GM12878 (cell line): Measurements from ENCODE around the gene GLB1L. TPM values are rescaled to one million over a fixed set of nuclear protein-coding genes. Genes with fewer than 3 reads are reported as not detected.

Experiments used
- ATAC-seq: fragments of 200-7000 bp; cut with Tn5 transposase; 3 replicates; pipeline ENCODE4 v1.9.1; 2020; ENCODE audit warnings: mild to moderate bottlenecking, moderate library complexity
- BruUV-seq: library from RNA; stranded (reverse); fragments of 400-500 nt; replicated peaks from 2 replicates; lab custom pipeline; 2021; lab: Mats Ljungman, UMichigan
- CTCF ChIA-PET: fragments of 300-600 bp; sonication (Branson Sonifier 250); formaldehyde crosslinking; extraction: SDS; loops from one replicate; lab custom pipeline; 2021; ENCODE audit warnings: inconsistent platforms; lab: Yijun Ruan, JAX
- POLR2A ChIA-PET: fragments of 350-600 bp; formaldehyde crosslinking; extraction: SDS; loops from one replicate; lab custom pipeline; 2021; ENCODE audit warnings: inconsistent platforms; lab: Charles Lee
- RAD21 ChIA-PET: fragments of 300-600 bp; sonication (Branson Sonifier 250); formaldehyde crosslinking; loops from one replicate; lab custom pipeline; 2023; ENCODE audit warnings: antibody characterized with exemption; ENCODE audit not compliant: unreplicated experiment; lab: Charles Lee
- SMC1A ChIA-PET: fragments of 300-600 bp; sonication (Branson Sonifier 250); formaldehyde crosslinking; loops from one replicate; lab custom pipeline; 2023; ENCODE audit not compliant: unreplicated experiment, uncharacterized antibody; lab: Charles Lee
- DNase-seq: peaks from one replicate; pipeline ENCODE4 v3.0.0-alpha.2; 2011; ENCODE audit warnings: low read depth, low spot score
- FAIRE-seq: peaks from 3 replicates; lab custom pipeline; 2011; peaks lifted over from hg19 to GRCh38; lab: Jason Lieb, UNC
- H2AFZ ChIP-seq: 2 replicates; pipeline ENCODE4 v1.6.0; 2011; ENCODE audit warnings: low read depth, low read length, control low read depth; ENCODE audit not compliant: control insufficient read depth
- H3K27ac ChIP-seq: 2 replicates; pipeline ENCODE4 v1.5.1; 2011; ENCODE audit warnings: control low read depth; ENCODE audit not compliant: control insufficient read depth, insufficient read depth
- H3K27me3 ChIP-seq, 2 experiments: replicated peaks in 1 of 2; 2 replicates each; pipeline versions ENCODE4 v1.6.0 to v1.6.1; 2011; ENCODE audit warnings: low read length in 1 of 2; ENCODE audit not compliant: control insufficient read depth in 2 of 2, insufficient read depth in 2 of 2
- H3K36me3 ChIP-seq, 2 experiments: 2 replicates each; pipeline ENCODE4 v1.5.1; 2011; ENCODE audit warnings: low read length in 1 of 2; ENCODE audit not compliant: control insufficient read depth in 2 of 2, insufficient read depth in 2 of 2
- H3K4me1 ChIP-seq: 2 replicates; pipeline ENCODE4 v1.6.1; 2011; ENCODE audit warnings: mild to moderate bottlenecking, low read length, moderate library complexity, mixed read lengths; ENCODE audit not compliant: control insufficient read depth, insufficient read depth
- H3K4me2 ChIP-seq: 2 replicates; pipeline ENCODE4 v1.6.0; 2011; ENCODE audit warnings: control low read depth; ENCODE audit not compliant: control insufficient read depth, insufficient read depth
- H3K4me3 ChIP-seq: fragments of 200-600 bp; sonication (generic); 2 replicates; pipeline ENCODE4 v1.5.1; 2016
- H3K79me2 ChIP-seq: 2 replicates; pipeline ENCODE4 v1.6.0; 2011; ENCODE audit warnings: low read length; ENCODE audit not compliant: control insufficient read depth, insufficient read depth
- H3K9ac ChIP-seq: 2 replicates; pipeline ENCODE4 v1.8.0; 2011; ENCODE audit warnings: low read length, control low read depth, mixed read lengths; ENCODE audit not compliant: control insufficient read depth, insufficient read depth
- H3K9me3 ChIP-seq: replicated peaks from 3 replicates; pipeline ENCODE4 v1.5.1; 2011; ENCODE audit warnings: mild to moderate bottlenecking, low read length; ENCODE audit not compliant: control insufficient read depth, insufficient read depth
- H4K20me1 ChIP-seq: 2 replicates; pipeline ENCODE4 v1.6.0; 2011; ENCODE audit not compliant: control insufficient read depth, insufficient read depth
- CUX1 ChIP-seq: IDR thresholded peaks from 2 replicates; pipeline ENCODE4 v1.6.1; 2012; ENCODE audit warnings: improper control_type of control experiment, low read depth, low read length; ENCODE audit not compliant: insufficient replicate concordance
- JUND ChIP-seq: IDR thresholded peaks from 2 replicates; pipeline ENCODE4 v1.6.1; 2012; ENCODE audit warnings: low read depth, mild to moderate bottlenecking, low read length, improper control_type of control experiment, moderate library complexity
- MAX ChIP-seq: IDR thresholded peaks from 2 replicates; pipeline ENCODE4 v1.6.1; 2012; ENCODE audit warnings: low read depth, low read length, improper control_type of control experiment
- SMAD5 ChIP-seq: IDR thresholded peaks from 2 replicates; pipeline ENCODE4 v1.6.1; 2016; ENCODE audit warnings: antibody characterized with exemption, low read depth
- SMARCA5 ChIP-seq: fragments of 450-650 bp; IDR thresholded peaks from 2 replicates; pipeline ENCODE4 v1.6.1; 2017; ENCODE audit warnings: mild to moderate bottlenecking
- ZNF207 ChIP-seq: fragments of 450-650 bp; IDR thresholded peaks from 2 replicates; pipeline ENCODE4 v1.6.1; 2014; ENCODE audit warnings: antibody characterized with exemption, mild to moderate bottlenecking, borderline replicate concordance
- ZSCAN29 ChIP-seq: fragments of 450-650 bp; IDR thresholded peaks from 2 replicates; pipeline ENCODE4 v1.6.1; 2017; ENCODE audit warnings: mild to moderate bottlenecking, moderate library complexity
- WGBS: methylation state at CpG from one replicate; pipeline ENCODE4 v1.1.6; 2016; ENCODE audit warnings: low lambda C conversion rate; ENCODE audit not compliant: insufficient replicate concordance, insufficient coverage; ENCODE audit errors: missing lambda C conversion rate; 5-methylcytosine and 5-hydroxymethylcytosine counted together
- in situ Hi-C: fragments of 300-500 bp; cut with MboI; formaldehyde crosslinking; loops from 9 replicates; pipeline ENCODE4 v1.14.3; 2018; ENCODE audit warnings: mixed read lengths
- intact Hi-C: fragments of 100-400 bp; cut with micrococcal nuclease; formaldehyde crosslinking; loops from one replicate; pipeline ENCODE4 v1.14.2; 2022; ENCODE audit not compliant: unreplicated experiment
- polyA plus RNA-seq, 11 experiments: library from polyadenylated mRNA; depleted of rRNA in 4 of 11; unstranded in 6 of 11; stranded (reverse) in 5 of 11; fragments of >200 nt; fragmentation: Nextera tagmentation in 4 of 11; fragmentation: Illumina TruSeq in 1 of 11; extraction: Ambion mirVana in 4 of 11; extraction: Trizol in 1 of 11; gene quantifications; 1 replicate in 1 of 11; 2 replicates in 10 of 11; pipeline versions ENCODE4 v1.2.1 to v1.2.3, GENCODE V29; 2011 to 2016; ENCODE audit warnings: inconsistent platforms in 2 of 11, missing spikeins in 2 of 11, low read depth in 1 of 11
- total RNA-seq, 4 experiments: library from RNA; depleted of rRNA in 3 of 4; stranded (reverse); fragments of >200 nt in 3 of 4; fragmentation: Illumina TruSeq in 1 of 4; extraction: Trizol in 1 of 4; gene quantifications; 2 replicates each; pipeline versions ENCODE4 v1.2.1 to v1.2.3, GENCODE V29; 2013 to 2021
- TF ChIP-seq, protein P1 (sequence below): fragments of 450-650 bp; IDR thresholded peaks from 2 replicates; pipeline ENCODE4 v1.6.1; 2018; ENCODE audit warnings: mild to moderate bottlenecking, low read depth, moderate library complexity; ENCODE audit not compliant: partially characterized antibody
- TF ChIP-seq, protein P2 (sequence below): fragments of 450-650 bp; IDR thresholded peaks from 2 replicates; pipeline ENCODE4 v1.6.1; 2017; ENCODE audit warnings: mild to moderate bottlenecking, moderate library complexity

Gene GLB1L
- total and polyA plus RNA-seq, 10 of the 15 experiments (the other 5 are each of a cell fraction or from before 2014, with no cell fraction given), result 0.29 to 4.6 (median 2.7) TPM

GRCh38 chr2:219225350-219225749 lies 19.9 kb downstream of the GLB1L start:
- SMC1A ChIA-PET, result no interaction called here
- POLR2A ChIA-PET, result no interaction called here
- FAIRE-seq, result no peak
- Histone ChIP-seq H3K9ac (no peak overlapping the region), H2AFZ (no peak overlapping the region), H3K36me3 (peaks cover 13 to 23% of the 10 kb centered on the region in 2 experiments), H3K4me1 (peaks cover 15% of the 10 kb centered on the region), H4K20me1 (no peaks in the 10 kb centered on the region), H3K79me2 (peaks cover 25% of the 10 kb centered on the region), H3K4me2 (no peak overlapping the region), H3K4me3 (no peak overlapping the region), H3K27ac (no peak overlapping the region), H3K9me3 (no peaks in the 10 kb centered on the region), H3K27me3 (no peaks in the 10 kb centered on the region)
- intact Hi-C loops, result no loop called here
- no TSS peak for BruUV-seq
- RAD21 ChIA-PET, result no interaction called here
- no peak for ATAC-seq
- no peak for DNase-seq
- in situ Hi-C loops, result no loop called here
- 52% methylated on average over 3 of the region's 3 CpGs for WGBS
- CTCF ChIA-PET, result interaction anchor here (0.6 kb wide), 1 partner anchor 13 kb away, joined by 3 read pairs; no protein-coding TSS in a partner anchor
- TF ChIP-seq, protein P1, sequence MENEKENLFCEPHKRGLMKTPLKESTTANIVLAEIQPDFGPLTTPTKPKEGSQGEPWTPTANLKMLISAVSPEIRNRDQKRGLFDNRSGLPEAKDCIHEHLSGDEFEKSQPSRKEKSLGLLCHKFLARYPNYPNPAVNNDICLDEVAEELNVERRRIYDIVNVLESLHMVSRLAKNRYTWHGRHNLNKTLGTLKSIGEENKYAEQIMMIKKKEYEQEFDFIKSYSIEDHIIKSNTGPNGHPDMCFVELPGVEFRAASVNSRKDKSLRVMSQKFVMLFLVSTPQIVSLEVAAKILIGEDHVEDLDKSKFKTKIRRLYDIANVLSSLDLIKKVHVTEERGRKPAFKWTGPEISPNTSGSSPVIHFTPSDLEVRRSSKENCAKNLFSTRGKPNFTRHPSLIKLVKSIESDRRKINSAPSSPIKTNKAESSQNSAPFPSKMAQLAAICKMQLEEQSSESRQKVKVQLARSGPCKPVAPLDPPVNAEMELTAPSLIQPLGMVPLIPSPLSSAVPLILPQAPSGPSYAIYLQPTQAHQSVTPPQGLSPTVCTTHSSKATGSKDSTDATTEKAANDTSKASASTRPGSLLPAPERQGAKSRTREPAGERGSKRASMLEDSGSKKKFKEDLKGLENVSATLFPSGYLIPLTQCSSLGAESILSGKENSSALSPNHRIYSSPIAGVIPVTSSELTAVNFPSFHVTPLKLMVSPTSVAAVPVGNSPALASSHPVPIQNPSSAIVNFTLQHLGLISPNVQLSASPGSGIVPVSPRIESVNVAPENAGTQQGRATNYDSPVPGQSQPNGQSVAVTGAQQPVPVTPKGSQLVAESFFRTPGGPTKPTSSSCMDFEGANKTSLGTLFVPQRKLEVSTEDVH, result no peak
- TF ChIP-seq CUX1 (no peak), MAX (no peak), SMARCA5 (no peak), ZNF207 (no peak), ZSCAN29 (no peak), SMAD5 (no peak), JUND (no peak)
- TF ChIP-seq, protein P2, sequence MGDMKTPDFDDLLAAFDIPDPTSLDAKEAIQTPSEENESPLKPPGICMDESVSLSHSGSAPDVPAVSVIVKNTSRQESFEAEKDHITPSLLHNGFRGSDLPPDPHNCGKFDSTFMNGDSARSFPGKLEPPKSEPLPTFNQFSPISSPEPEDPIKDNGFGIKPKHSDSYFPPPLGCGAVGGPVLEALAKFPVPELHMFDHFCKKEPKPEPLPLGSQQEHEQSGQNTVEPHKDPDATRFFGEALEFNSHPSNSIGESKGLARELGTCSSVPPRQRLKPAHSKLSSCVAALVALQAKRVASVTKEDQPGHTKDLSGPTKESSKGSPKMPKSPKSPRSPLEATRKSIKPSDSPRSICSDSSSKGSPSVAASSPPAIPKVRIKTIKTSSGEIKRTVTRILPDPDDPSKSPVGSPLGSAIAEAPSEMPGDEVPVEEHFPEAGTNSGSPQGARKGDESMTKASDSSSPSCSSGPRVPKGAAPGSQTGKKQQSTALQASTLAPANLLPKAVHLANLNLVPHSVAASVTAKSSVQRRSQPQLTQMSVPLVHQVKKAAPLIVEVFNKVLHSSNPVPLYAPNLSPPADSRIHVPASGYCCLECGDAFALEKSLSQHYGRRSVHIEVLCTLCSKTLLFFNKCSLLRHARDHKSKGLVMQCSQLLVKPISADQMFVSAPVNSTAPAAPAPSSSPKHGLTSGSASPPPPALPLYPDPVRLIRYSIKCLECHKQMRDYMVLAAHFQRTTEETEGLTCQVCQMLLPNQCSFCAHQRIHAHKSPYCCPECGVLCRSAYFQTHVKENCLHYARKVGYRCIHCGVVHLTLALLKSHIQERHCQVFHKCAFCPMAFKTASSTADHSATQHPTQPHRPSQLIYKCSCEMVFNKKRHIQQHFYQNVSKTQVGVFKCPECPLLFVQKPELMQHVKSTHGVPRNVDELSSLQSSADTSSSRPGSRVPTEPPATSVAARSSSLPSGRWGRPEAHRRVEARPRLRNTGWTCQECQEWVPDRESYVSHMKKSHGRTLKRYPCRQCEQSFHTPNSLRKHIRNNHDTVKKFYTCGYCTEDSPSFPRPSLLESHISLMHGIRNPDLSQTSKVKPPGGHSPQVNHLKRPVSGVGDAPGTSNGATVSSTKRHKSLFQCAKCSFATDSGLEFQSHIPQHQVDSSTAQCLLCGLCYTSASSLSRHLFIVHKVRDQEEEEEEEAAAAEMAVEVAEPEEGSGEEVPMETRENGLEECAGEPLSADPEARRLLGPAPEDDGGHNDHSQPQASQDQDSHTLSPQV, result no peak
